Measurements from ENCODE around the gene EIF2S3. TPM values are rescaled to one million over a fixed set of nuclear protein-coding genes. Genes with fewer than 3 reads are reported as not detected.
"Not testable (repeated sequence)": the region's sequence is repeated elsewhere in the genome, so short reads cannot be mapped to it uniquely, and the experiment has no call there.

Gene EIF2S3
- polyA plus RNA-seq, 1 experiment = 139 TPM

- POLR2A ChIA-PET; H3K27ac ChIP-seq (ENCODE audit: low read depth, low read length); DNase-seq (ENCODE audit: low read depth, low spot score); H3K9me3 ChIP-seq (ENCODE audit: control insufficient read depth, insufficient read depth, low read length); H3K27me3 ChIP-seq (ENCODE audit: control insufficient read depth, insufficient read depth, low read length); CTCF ChIA-PET; H3K4me3 ChIP-seq (ENCODE audit: low read depth, low read length): not testable (repeated sequence)
Measured at GRCh38 chrX:24050522-24051318, 4.0 kb upstream of the EIF2S3 start.

- CTCF ChIA-PET = interaction anchor here (0.6 to 2.4 kb wide), 18 partner anchors 10 to 344 kb away, joined by 3 to 25 read pairs (median 5); partner anchors contain the start of genes APOO, CXorf58 and KLHL15
- POLR2A ChIA-PET = interaction anchor here (0.6 to 2.5 kb wide), 9 partner anchors 9 to 274 kb away, joined by 3 to 21 read pairs (median 4); partner anchors contain the start of genes KLHL15 and ZFX
- no peak overlapping the region for H3K4me3 ChIP-seq (ENCODE audit: low read depth, low read length)
Measured at GRCh38 chrX:24055043-24055356, 244 bp downstream of the EIF2S3 start.

DNA sequence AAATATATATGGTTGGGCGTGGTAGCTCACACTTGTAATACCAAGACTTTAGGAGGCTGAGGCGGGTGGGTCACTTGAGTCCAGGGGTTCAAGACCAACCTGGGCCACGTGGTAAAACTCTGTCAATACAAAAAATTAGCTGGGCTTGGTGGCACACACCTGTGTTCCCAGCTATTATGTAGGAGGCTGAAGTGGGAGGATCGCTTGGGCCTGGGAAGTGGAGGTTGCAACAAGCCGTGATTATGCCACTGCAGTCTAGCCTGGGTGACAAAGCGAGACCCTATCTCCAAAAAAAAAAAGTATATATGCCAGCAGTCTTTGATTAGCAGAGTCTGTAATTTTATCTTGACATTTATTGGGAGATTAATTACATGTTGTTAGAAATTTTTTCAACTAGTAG lies 8.7 kb downstream of the EIF2S3 start:
- ChIA-PET POLR2A (no interaction called here), CTCF (no interaction called here)
- TF ChIP-seq, protein P1, sequence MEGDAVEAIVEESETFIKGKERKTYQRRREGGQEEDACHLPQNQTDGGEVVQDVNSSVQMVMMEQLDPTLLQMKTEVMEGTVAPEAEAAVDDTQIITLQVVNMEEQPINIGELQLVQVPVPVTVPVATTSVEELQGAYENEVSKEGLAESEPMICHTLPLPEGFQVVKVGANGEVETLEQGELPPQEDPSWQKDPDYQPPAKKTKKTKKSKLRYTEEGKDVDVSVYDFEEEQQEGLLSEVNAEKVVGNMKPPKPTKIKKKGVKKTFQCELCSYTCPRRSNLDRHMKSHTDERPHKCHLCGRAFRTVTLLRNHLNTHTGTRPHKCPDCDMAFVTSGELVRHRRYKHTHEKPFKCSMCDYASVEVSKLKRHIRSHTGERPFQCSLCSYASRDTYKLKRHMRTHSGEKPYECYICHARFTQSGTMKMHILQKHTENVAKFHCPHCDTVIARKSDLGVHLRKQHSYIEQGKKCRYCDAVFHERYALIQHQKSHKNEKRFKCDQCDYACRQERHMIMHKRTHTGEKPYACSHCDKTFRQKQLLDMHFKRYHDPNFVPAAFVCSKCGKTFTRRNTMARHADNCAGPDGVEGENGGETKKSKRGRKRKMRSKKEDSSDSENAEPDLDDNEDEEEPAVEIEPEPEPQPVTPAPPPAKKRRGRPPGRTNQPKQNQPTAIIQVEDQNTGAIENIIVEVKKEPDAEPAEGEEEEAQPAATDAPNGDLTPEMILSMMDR (IDR thresholded peaks at IDR 0.05; ENCODE audit: low read depth, low read length) = no peak

More at GRCh38 chrX:24055043-24055356, 244 bp downstream of the EIF2S3 start:
- no peaks in the 10 kb centered on the region for H3K27me3 ChIP-seq (ENCODE audit: control insufficient read depth, insufficient read depth, low read length)
- DNase-seq (ENCODE audit: low read depth, low spot score) = no peak
- TF ChIP-seq, protein P1 (IDR thresholded peaks at IDR 0.05; ENCODE audit: low read depth, low read length) = no peak
- no peaks in the 10 kb centered on the region for H3K9me3 ChIP-seq (ENCODE audit: control insufficient read depth, insufficient read depth, low read length)
- peak overlapping the region; percentile 90 for H3K27ac ChIP-seq (ENCODE audit: low read depth, low read length)

DNA sequence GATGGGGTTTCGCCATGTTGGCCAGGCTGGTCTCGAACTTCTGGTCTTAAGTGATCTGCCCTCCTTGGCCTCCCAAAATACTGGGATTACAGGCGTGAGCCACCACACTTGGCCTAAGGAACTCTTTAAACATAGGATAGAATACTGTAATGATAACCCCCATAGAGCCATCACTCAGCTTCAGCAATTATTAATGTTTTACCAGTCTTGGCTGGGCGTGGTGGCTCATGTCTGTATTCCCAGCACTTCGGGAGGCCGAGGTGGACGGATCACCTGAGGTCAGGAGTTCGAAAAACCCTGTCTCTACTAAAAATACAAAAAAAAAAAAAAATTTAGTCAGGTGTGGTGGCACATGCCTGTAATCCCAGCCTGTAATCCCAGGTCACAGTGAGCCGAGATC lies 15.1 kb downstream of the EIF2S3 start:
- ChIA-PET POLR2A (no interaction called here), CTCF (interaction anchor here (0.7 kb wide), 1 partner anchor 191 kb away, joined by 3 read pairs; no protein-coding TSS in a partner anchor)
- H3K27me3 ChIP-seq (ENCODE audit: control insufficient read depth, insufficient read depth, low read length) = no peaks in the 10 kb centered on the region
- DNase-seq (ENCODE audit: low read depth, low spot score) = no peak
- TF ChIP-seq, protein P1 (IDR thresholded peaks at IDR 0.05; ENCODE audit: low read depth, low read length) = no peak
- H3K9me3 ChIP-seq (ENCODE audit: control insufficient read depth, insufficient read depth, low read length) = no peaks in the 10 kb centered on the region
- no peak overlapping the region for H3K4me3 ChIP-seq (ENCODE audit: low read depth, low read length)
- H3K27ac ChIP-seq (ENCODE audit: low read depth, low read length) = no peak overlapping the region

More for the DNA sequence above, 8.7 kb downstream of the EIF2S3 start:
- no peak overlapping the region for H3K27ac ChIP-seq (ENCODE audit: low read depth, low read length)
- no peak overlapping the region for H3K4me3 ChIP-seq (ENCODE audit: low read depth, low read length)
- DNase-seq (ENCODE audit: low read depth, low spot score) = no peak
- no peaks in the 10 kb centered on the region for H3K9me3 ChIP-seq (ENCODE audit: control insufficient read depth, insufficient read depth, low read length)
- H3K27me3 ChIP-seq (ENCODE audit: control insufficient read depth, insufficient read depth, low read length) = no peaks in the 10 kb centered on the region

GRCh38 chrX:24079411-24079810 lies 24.7 kb downstream of the EIF2S3 start:
- ChIA-PET POLR2A (no interaction called here), CTCF (no interaction called here)
- no peaks in the 10 kb centered on the region for H3K27me3 ChIP-seq (ENCODE audit: control insufficient read depth, insufficient read depth, low read length)
- TF ChIP-seq, protein P1 (IDR thresholded peaks at IDR 0.05; ENCODE audit: low read depth, low read length) = no peak
- no peak overlapping the region for H3K27ac ChIP-seq (ENCODE audit: low read depth, low read length)
- no peak overlapping the region for H3K4me3 ChIP-seq (ENCODE audit: low read depth, low read length)
- no peak for DNase-seq (ENCODE audit: low read depth, low spot score)
- H3K9me3 ChIP-seq (ENCODE audit: control insufficient read depth, insufficient read depth, low read length) = no peaks in the 10 kb centered on the region

DNA sequence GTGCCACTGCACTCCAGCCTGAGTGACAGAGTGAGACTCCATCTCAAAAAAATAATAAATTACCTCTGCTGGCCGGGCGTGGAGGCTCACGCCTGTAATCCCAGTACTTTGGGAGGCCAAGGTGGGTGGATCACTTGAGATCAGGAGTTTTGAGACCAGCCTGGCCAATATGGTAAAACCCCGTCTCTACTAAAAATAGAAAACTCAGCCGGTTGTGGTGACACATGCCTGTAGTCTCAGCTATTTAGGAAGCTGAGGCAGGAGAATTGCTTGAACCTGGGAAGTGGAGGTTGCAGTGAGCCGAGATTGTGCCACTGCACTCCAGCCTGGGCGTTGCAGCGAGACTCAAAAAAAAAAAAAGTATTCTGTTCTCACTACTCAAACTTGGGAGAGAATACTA lies 25.5 kb downstream of the EIF2S3 start:
- DNase-seq (ENCODE audit: low read depth, low spot score); CTCF ChIA-PET; H3K27me3 ChIP-seq (ENCODE audit: control insufficient read depth, insufficient read depth, low read length); H3K4me3 ChIP-seq (ENCODE audit: low read depth, low read length); H3K27ac ChIP-seq (ENCODE audit: low read depth, low read length); H3K9me3 ChIP-seq (ENCODE audit: control insufficient read depth, insufficient read depth, low read length); POLR2A ChIA-PET: not testable (repeated sequence)

Data from AG04450 (cell line).